GM18909 (cell line): Measurements from ENCODE around the gene TRHDE.

Experiments used
- ATAC-seq: cut with Tn5 transposase; IDR thresholded peaks from one replicate; pipeline ENCODE4 v1.9.1; 2021; ENCODE audit warnings: mild to moderate bottlenecking; ENCODE audit not compliant: unreplicated experiment, poor library complexity

TRHDE gene

DNA sequence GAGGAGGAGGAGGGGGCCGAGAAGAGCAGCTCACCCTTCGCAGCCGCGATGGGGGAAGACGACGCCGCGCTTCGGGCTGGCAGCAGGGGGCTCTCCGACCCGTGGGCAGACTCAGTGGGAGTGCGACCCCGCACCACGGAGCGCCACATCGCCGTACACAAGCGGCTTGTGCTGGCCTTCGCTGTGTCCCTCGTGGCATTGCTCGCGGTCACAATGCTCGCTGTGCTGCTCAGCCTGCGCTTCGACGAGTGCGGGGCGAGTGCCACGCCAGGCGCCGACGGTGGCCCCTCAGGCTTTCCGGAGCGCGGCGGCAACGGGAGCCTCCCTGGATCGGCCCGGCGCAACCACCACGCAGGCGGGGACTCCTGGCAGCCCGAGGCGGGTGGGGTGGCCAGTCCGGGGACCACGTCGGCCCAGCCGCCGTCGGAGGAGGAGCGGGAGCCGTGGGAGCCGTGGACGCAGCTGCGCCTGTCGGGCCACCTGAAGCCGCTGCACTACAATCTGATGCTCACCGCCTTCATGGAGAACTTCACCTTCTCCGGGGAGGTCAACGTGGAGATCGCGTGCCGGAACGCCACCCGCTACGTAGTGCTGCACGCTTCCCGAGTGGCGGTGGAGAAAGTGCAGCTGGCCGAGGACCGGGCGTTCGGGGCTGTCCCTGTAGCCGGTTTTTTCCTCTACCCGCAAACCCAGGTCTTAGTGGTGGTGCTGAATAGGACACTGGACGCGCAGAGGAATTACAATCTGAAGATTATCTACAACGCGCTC is 745 bp downstream of the TRHDE start:
- ATAC-seq, result no peak

DNA sequence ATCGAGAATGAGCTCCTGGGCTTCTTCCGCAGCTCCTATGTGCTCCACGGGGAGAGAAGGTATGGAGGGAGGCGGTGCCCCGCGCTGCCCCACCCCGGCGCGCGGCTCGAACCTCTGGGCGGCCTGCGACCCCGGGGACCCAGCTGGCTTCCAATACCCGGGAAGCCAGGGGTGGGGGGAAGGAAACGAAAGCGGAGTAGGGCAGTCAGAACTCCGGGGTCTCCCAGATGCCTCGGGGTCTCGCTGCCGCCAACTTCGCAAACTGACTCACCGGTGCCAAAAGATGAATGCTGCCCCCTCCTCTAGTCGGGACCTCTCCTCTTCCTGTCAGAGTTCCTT is 1.3 kb downstream of the TRHDE start:
- ATAC-seq, result no peak

DNA sequence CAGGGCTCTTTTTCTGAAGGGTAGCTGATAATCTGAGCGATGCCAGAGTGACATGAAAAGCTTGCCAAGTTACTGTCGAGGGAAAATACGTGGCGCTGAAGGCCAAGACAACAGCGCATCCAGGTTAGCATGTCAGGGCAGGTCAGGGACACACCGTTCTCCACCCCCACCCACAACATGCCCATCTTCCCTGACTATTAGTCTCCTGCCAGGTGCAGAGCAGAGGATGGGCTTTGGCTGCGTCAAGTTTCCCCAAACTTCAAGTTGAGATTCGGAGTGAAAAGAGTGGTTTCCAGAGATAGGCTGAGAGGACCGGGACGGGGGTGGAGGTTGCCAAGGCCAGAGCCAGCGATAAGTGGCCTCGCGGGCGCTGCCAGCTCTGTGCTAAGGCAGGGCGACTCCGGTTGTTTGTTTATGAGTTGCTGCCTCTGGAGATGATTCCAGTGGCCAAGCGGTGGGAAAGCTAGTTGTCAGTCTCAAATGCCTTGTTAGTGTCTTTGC is 1.7 kb downstream of the TRHDE start:
- no peak for ATAC-seq

DNA sequence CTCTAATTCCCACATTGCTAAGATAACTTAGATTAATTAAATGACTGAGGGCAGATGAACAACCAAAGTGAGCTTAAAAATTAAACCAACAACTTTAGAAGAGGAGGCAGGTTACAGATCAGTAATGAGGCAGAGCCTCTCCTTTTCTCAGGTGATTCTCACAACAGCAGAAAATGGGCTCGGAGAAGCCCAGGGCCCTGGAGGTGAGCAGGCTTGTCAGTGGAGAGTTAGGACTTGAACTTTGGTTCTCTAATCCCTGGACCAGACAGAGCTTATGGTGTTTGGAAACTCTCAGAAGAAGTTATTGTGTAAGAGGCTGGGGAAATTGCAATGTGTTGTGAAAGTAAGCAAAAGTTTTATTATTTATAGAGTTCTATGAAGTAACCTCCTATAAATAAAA is 2.8 kb downstream of the TRHDE start:
- no peak for ATAC-seq

DNA sequence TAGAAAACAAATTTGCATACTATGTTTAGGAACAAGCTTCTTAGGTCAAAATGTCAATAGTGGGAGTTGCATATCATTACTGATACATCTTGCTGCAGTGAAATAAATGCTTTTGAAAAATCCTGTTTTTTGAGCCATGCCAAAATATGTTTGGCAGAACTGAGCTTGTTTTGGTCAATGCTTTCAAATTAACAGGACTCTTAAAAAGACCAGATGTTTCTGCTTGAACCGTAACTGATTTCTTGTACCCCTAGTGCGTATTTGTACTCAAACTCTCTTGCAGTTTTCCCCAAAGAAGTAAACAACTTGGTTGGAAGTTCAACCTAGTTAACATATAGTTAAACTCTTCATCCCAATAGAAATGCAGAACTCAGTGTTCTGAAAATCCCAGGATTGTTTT is 3.4 kb downstream of the TRHDE start:
- ATAC-seq, result no peak

DNA sequence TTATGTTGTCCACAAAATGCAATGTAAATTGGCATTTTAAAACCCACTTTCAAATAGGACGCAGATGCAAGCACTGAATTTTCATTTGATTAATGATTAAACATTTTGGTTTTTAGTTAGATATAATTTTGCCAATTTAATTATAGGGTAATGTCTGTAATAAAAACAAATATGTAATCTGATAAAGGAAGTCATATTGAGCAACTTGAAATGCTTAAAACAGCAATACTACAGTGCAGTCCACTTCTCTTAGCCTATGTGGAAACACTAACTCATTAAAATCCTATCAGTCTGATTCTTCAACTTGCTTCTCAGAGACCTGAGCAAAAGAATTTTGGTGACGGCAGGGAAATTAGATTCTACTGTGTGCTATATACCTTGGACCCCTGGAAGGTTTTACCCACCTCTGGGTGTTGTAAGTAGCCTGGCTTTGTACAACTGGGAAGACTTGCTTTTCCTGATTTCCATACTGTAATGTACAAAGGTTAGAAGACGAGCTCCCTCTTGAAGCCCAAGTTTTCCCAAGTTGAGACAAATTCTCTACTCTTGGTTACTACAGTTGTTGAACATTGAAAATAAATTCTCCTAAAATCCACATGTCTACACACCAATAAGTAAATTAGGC is 4.1 kb downstream of the TRHDE start:
- ATAC-seq, result no peak

DNA sequence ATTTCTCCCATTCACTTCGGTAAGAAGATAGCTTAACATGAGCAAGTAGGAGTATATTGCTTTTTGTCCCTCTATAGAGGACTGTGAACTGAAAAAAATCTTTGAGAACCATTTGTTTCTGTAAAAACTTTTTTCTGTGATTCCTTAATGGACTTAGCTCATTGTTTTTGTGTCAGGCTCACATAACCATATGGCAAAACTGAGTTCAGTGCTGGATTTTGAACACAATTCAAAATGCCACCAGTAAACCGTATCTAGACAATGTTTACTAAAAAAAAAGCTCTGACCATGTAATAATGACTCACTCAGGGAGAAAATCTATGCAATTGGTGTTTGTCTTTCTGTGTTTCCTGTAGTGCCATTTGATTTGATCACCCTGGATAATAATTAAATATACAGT is 5.2 kb downstream of the TRHDE start:
- no peak for ATAC-seq

DNA sequence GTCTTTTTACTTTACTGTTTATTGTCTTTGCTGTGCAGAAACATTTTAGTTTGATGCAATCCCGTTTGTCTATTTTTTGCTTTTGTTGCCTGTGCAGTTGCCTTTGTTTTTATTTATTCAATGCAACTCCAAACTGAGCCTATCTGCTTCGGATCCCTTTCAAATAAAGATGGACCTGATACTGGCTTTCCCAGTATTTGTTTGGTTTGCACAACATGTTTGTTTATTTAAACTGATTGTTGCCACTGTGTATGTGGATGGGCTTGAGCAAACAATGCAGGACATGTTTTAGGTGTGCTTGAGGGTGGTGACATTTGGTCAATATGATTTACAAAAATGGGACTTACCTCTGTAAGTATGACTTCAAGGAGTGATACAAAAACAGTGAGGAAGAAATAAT is 6.7 kb downstream of the TRHDE start:
- no peak for ATAC-seq

DNA sequence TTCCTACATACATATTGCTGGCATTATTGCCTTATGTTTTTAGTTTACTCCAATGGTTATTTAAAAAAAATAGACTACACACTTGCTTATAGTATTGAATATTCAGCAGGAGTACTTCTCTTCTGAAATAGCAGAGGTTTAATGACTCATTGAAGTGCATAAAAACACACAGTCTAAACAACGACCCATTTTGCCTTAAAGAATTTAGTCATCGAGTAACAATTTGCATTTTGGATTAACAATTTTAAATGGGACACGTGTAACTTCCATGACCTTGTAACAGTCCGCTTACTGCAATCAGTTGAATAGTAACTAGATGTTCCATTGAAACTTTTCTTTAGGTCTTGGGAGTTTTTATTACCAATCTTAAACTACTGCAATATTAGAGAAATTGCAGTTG is 9.0 kb downstream of the TRHDE start:
- no peak for ATAC-seq

DNA sequence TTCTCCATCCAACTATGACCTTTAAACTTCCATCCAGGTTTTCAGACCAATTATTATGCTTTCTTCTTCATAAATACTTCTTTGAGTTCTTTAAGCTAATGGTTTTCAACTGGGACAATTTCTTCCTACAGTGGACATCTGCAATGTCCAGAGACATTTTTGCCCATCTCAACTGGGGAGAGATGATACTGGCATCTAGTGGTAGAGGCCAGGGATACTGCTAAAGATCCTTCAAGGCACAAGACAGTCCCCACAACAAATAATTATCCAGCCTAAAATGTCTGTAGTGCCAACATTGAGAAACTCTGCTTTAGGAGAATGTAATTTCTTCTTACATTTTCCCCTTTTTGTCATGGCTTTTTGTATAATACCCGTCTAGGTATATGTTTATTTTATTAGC is 10.6 kb downstream of the TRHDE start:
- ATAC-seq, result no peak

DNA sequence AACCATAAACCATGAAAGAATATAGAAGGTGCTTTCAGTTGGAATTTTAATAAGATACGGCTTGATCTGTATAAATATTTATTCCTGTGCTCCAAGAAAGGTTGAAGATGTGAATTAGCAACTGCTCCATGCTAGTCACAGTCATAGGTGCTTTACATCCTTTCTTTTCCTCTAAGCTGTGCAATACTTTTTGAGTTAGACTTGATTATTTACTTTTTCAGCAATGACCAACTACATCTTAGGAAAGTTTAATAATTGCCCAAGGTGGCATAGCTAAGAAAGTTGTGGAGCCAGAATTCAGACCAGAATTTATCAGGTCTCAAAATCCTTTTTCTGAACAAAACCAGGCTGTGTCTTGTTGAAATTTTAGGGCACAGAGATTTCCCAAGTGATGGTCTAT is 13.7 kb downstream of the TRHDE start:
- ATAC-seq, result no peak

DNA sequence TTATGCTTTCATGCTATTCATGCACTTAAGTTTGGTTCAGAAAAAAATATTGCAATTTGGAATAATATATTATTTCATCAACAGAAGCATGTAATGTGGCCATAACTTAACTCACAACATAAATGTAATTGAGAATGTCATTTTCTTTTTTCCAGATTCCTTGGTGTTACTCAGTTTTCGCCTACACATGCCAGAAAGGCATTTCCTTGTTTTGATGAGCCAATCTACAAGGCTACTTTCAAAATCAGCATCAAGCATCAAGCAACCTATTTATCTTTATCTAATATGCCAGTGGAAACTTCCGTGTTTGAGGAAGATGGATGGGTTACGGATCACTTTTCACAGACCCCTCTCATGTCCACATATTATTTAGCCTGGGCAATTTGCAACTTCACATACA is 14.4 kb downstream of the TRHDE start:
- no peak for ATAC-seq

DNA sequence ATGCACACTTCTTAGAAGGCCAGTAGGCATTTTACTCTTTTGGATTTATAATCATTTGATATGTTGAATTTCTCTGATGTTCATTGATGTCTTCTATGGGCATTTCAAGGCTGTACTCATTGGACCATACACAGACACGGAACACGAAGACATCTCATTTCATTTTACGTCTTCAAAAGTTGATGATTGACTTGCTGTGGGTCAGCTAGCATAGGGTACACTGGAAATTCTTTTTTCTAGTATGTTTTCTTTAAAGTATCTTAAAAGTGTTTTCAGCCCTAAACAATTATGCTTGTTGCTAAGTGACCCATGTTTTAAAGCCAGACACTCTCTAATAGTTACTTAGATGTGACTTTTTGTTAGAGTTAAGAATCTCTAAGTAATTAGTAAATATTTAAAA is 16.3 kb downstream of the TRHDE start:
- no peak for ATAC-seq

DNA sequence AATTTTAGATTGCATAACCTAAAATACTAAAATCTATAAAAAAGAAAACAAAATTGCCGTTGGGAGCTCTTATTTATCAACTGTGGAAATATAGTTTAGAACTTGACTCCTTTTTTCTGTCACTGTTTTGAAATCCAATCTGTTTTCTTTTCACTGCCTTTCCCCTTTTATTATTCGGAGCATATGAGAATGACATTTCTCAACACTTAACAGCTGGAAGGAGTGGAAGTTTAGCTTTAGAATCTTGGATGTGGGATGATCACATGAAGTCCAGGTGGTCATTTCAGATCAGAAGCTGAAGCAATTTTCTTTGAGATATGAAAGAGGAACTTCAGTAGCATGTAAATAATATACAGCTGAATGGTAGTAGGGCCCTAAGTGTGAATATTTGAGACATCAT is 16.7 kb downstream of the TRHDE start:
- ATAC-seq, result no peak

DNA sequence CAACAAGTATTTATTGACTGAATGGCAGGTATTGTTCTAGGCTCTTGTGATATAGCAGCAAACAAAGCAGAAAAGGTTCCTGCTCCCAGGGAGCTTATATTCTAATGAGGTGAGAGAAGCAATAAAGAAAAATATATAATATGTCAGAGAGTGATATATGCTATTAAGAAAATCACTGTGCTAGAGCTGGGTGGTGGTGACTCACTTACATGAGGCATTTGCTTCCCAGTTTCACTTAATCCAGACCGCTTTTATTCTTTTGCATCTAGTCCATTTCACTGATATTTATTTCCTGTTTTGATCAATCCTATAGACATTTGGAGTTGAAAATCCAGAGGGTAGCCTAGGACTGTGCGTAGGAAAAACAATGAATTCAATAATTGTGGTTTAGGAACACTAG is 17.5 kb downstream of the TRHDE start:
- ATAC-seq, result no peak

DNA sequence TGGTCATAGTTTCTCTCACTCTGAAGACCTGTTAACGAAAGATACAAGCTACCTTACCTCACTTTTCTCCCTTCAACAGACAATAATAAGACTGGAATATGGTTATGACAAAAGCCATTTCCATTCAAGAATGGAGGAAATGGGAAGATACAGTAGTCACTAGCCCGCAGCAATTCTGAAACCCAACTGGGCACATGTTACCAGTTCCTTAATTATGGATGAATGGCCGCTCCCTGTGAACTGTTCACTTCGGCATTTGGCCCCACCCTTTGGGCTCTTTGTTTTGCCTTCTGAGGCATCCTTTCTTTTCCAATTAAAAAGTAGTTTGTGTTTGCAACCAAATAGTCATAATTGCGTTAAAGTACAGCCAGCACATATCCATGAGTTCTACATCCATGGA is 19.0 kb downstream of the TRHDE start:
- ATAC-seq, result no peak

DNA sequence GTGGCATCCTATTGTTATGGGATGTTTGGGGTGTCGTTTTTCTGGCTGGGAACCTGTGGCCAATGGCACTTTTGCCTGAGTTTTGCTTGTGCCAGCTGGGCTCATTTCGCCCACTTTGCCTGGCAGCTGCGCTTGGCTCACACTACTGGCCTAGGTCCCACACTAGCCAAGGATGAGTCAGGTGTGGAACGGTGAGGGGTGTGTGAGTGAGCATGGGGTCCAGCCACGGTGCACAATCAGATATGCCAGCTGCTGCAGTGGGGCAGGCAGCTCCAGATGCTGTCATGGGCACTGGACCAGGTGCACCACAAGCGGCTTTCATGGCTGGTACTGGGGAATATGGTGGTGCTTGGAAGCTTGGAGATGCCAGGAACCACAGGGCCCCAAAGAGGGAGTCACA is 21.5 kb downstream of the TRHDE start:
- ATAC-seq, result no peak

DNA sequence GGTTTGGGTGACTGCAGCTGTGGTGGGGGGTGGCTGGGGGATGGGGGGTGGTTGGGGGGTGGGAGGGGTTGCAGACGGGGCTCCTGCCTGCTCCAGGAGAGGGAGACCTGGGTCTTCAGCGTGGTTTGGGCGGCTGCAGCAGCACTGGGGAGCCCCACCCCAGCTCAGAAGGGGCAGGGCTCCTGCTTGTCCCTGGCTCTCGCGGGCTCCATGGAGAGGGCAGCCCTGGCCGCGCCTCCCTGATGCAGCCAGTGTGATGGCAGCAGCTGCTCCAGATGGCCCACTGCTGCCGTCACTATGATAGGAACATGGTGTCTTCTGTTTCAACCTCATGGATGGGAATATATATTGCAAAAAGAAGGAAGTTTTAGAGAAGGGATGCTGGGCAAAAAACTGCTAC is 22.9 kb downstream of the TRHDE start:
- ATAC-seq, result no peak

DNA sequence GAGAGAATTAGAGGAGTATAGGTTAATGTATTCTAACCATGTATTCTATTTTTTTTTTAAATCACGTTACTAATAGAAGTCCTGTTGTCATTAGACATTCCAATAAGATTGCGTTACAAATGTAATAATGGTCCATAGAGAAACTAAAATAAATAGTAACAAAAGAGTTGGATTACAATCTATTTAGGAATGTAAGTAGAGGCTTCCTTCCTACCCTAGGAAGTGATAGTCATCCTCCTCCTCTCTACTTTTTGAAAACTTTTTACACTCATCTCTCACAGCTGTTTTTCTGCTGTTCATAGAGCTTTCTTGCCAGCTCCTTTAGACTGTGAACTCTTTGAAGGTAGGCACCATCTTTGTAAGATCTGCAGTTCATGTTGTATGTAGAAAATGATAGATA is 23.6 kb downstream of the TRHDE start:
- ATAC-seq, result no peak

DNA sequence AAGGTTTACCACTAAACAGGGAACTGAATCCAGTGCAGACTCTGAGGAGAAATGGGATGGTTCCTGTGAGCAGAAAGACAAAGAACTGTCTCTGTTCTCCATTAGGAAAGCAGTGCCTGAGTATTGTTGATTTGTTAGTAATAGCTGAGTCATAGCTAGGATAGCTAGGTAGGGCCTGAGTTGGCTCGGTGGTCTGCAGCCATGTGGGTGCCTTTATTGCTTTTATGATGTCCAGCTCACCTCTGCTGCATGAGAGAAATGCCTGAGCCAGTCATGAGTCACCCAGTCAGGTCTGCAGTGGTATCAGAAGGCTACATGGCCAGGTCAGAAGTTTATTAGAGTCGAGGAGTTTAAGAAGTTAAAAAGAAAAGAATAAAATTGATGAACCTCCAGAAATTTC is 24.2 kb downstream of the TRHDE start:
- ATAC-seq, result no peak

DNA sequence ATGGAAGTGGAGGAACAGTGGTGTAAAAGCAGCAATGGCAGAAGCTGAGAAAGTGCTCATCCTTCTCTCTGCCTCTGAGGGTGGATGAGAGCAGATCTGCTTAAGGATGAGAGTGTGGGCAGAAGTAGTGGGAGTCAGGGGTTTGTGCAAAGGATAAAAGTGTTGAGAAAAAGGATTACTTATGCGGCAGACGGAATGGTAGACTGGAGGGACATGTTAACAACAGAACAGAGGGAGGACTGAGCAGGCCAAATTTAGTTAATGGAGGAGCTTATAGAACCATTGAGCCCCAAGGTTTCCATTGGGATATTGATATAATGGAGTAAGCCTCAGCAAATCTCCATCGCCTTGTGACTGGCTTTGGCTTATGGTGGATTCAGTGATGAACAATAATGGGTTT is 25.5 kb downstream of the TRHDE start:
- no peak for ATAC-seq

DNA sequence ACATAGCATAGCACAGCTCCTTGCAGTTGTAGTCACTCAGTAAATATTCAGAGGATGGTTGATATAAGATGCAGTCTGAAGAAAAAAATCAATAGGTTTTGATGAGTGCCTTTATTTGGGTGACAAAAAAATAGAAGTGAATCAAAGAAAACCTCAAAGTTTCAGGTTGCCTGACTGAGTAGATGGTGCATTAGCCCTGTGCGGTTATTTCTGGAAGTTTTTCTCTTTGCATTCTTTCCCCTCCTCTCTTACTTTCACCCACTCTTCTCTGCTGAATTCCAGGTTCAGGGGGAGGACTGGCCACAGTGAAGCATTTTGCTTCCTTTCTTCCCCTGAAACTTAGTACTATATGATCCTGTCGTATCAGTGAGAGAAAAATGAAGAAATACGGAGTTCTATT is 28.6 kb downstream of the TRHDE start:
- no peak for ATAC-seq
